Stomach (tissue), 19 donors: ENCODE measurements around the gene TNNI3K. TPM values are rescaled to one million over a fixed set of nuclear protein-coding genes. Genes with fewer than 3 reads are reported as not detected.

Source experiments
- DNase-seq, 2 donors: peaks; one replicate each; pipeline versions ENCODE4 v3.0.0 to v3.0.0-alpha.2; 2013 to 2019
- H3K27ac ChIP-seq, 5 donors: fragments of 200-600 bp in 4 of 5; sonication (generic) in 4 of 5; one replicate each; pipeline ENCODE4 v1.5.1; 2013 to 2019; ENCODE audit warnings: mild to moderate bottlenecking in 1 of 5, moderate library complexity in 1 of 5
- H3K27me3 ChIP-seq, 3 donors: fragments of 200-600 bp; sonication (generic); one replicate each; pipeline ENCODE4 v1.5.1; 2017 to 2019; ENCODE audit warnings: mixed run types in 1 of 3
- H3K36me3 ChIP-seq, 4 donors: fragments of 200-600 bp; sonication (generic); 1 replicate in 3 of 4; 2 replicates in 1 of 4; pipeline ENCODE4 v1.5.1; 2016 to 2019
- H3K4me1 ChIP-seq, 4 donors: fragments of 200-600 bp; sonication (generic); one replicate each; pipeline ENCODE4 v1.5.1; 2016 to 2019
- H3K4me3 ChIP-seq, 4 donors: fragments of 200-600 bp; sonication (generic) in 3 of 4; one replicate each; pipeline ENCODE4 v1.5.1; 2016 to 2019; ENCODE audit warnings: mild to moderate bottlenecking in 1 of 4
- H3K9me3 ChIP-seq, 4 donors: fragments of 200-600 bp; sonication (generic); one replicate each; pipeline ENCODE4 v1.5.1; 2016 to 2019
- CTCF ChIP-seq, 7 experiments: fragments of 450-650 bp in 4 of 7; fragments of 200-600 bp in 3 of 7; sonication (generic) in 3 of 7; IDR thresholded peaks; one replicate each; pipeline ENCODE4 v1.5.1; 2016 to 2019; ENCODE audit warnings: antibody characterized with exemption in 7 of 7, control low read depth in 2 of 7, mild to moderate bottlenecking in 1 of 7
- EP300 ChIP-seq: sonication (generic); formaldehyde crosslinking; IDR thresholded peaks from one replicate; pipeline ENCODE4 v1.6.1; 2017; ENCODE audit warnings: antibody characterized with exemption
- POLR2A ChIP-seq, 4 donors: fragments of 450-650 bp; IDR thresholded peaks; one replicate each; pipeline ENCODE4 v1.6.1; 2016; ENCODE audit warnings: antibody characterized with exemption in 4 of 4, control low read depth in 2 of 4, mild to moderate bottlenecking in 1 of 4, moderate library complexity in 1 of 4
- POLR2AphosphoS5 ChIP-seq, 3 donors: sonication (generic); formaldehyde crosslinking; IDR thresholded peaks; one replicate each; pipeline ENCODE4 v1.6.1; 2016; ENCODE audit warnings: antibody characterized with exemption in 3 of 3
- WGBS, 5 donors: extraction: QIAGEN DNeasy Blood & Tissue Kit in 3 of 5; methylation state at CpG; one replicate each; pipeline versions ENCODE4 v1.1.5 to v1.1.7; 2013 to 2018; 5-methylcytosine and 5-hydroxymethylcytosine counted together
- intact Hi-C: fragments of 100-400 bp; cut with DNase I; formaldehyde crosslinking; loops from one replicate; pipeline ENCODE4 v1.15.1; 2023; ENCODE audit warnings: low total_unique reads
- long read RNA-seq, 10 donors: transcript quantifications; one replicate each; lab custom pipeline, GENCODE V29; 2026
- polyA plus RNA-seq, 3 donors: library from polyadenylated mRNA; stranded (reverse); fragments of 200-250 nt; gene quantifications; one replicate each; pipeline ENCODE4 v1.2.3, GENCODE V29; 2013
- total RNA-seq, 5 donors: library from RNA; depleted of rRNA; stranded (reverse); fragments of >200 nt; gene quantifications; one replicate each; pipeline versions ENCODE4 v1.1.0 to v1.2.3, GENCODE V29; 2014 to 2016
- donor health status: healthy with polysubstance abuse.
- donor health status: Bipolar disorder and iron deficiency.
- donor health status: healthy.

The TNNI3K gene, protein sequence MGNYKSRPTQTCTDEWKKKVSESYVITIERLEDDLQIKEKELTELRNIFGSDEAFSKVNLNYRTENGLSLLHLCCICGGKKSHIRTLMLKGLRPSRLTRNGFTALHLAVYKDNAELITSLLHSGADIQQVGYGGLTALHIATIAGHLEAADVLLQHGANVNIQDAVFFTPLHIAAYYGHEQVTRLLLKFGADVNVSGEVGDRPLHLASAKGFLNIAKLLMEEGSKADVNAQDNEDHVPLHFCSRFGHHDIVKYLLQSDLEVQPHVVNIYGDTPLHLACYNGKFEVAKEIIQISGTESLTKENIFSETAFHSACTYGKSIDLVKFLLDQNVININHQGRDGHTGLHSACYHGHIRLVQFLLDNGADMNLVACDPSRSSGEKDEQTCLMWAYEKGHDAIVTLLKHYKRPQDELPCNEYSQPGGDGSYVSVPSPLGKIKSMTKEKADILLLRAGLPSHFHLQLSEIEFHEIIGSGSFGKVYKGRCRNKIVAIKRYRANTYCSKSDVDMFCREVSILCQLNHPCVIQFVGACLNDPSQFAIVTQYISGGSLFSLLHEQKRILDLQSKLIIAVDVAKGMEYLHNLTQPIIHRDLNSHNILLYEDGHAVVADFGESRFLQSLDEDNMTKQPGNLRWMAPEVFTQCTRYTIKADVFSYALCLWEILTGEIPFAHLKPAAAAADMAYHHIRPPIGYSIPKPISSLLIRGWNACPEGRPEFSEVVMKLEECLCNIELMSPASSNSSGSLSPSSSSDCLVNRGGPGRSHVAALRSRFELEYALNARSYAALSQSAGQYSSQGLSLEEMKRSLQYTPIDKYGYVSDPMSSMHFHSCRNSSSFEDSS
- 1 to 10 TPM in 1 of 5 donors, not detected in 4; 7.0 TPM for total RNA-seq
- 1 to 10 TPM in 1 of 3 donors, under 1 TPM in 2; 0.25 to 2.7 (median 0.60) TPM for polyA plus RNA-seq
- long read RNA-seq, donor 1 = 0 reads
- long read RNA-seq, donor 2 = 0 reads
- long read RNA-seq, donor 3 = 0 reads
- long read RNA-seq, donor 4 = 0 reads
- long read RNA-seq, donor 5 = 0 reads
- long read RNA-seq, donor 6 = 0 reads
- long read RNA-seq, donor 7 = 0 reads
- long read RNA-seq, donor 8 = 0 reads
- long read RNA-seq, donor 9 = 0 reads
- long read RNA-seq, donor 10 = 0 reads

GRCh38 chr1:74235153-74235552 lies at the start of gene TNNI3K:
TSS of gene TNNI3K (plus strand) at chr1:74235387. CDS start at chr1:74235452, 65 bp downstream.
- Histone ChIP-seq H3K27ac (no peak within 1 kb of the TSS), H3K27me3 (no peaks in the 10 kb centered on the region), H3K4me3 (no peak within 1 kb of the TSS), H3K36me3 (no peaks in the 10 kb centered on the region), H3K9me3 (no peaks in the 10 kb centered on the region), H3K4me1 (no peaks in the 10 kb centered on the region)
- no peak for TF ChIP-seq POLR2AphosphoS5 (IDR thresholded peaks at IDR 0.05)
- no peak for TF ChIP-seq EP300
- TF ChIP-seq POLR2A (IDR thresholded peaks at IDR 0.05) = no peak
- no peak for TF ChIP-seq CTCF (IDR thresholded peaks at IDR 0.05)
- 27 to 45% (median 40%) methylated on average over 2 of the region's 2 CpGs for WGBS, 5 donors
- intact Hi-C loops = no loop called here
- DNase-seq = no peak

DNA sequence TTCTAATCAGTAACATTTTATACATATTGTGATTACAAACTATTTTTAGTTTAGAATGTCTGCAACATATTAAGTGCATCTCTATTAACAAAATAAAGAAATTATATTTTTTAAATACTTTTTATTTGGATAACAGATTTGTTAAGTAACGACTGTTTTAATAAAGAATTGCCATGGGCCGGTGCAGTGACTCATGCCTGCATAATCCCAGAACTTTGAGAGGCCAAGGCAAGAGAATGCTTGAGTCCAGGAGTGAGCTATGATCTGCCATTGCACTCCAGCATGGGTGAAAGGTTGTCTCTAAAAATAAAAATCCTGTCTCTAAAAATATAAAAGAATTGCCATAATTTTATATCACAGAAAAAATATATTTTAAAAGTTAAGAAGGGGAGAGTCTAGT lies 41.3 kb upstream of the TNNI3K start:
- Histone ChIP-seq H3K4me1 (peaks cover 0 to 6% (median 5%) of the 10 kb centered on the region in 4 donors), H3K4me3 (no peak overlapping the region), H3K36me3 (no peaks in the 10 kb centered on the region), H3K27me3 (no peaks in the 10 kb centered on the region), H3K27ac (no peak overlapping the region), H3K9me3 (no peaks in the 10 kb centered on the region)
- WGBS, 5 donors = 49 to 82% (median 60%) methylated on average over 2 of the region's 2 CpGs
- TF ChIP-seq CTCF (IDR thresholded peaks at IDR 0.05) (no peak), EP300 (no peak), POLR2AphosphoS5 (IDR thresholded peaks at IDR 0.05) (no peak), POLR2A (IDR thresholded peaks at IDR 0.05) (no peak)
- intact Hi-C loops = no loop called here
- DNase-seq = no peak

DNA sequence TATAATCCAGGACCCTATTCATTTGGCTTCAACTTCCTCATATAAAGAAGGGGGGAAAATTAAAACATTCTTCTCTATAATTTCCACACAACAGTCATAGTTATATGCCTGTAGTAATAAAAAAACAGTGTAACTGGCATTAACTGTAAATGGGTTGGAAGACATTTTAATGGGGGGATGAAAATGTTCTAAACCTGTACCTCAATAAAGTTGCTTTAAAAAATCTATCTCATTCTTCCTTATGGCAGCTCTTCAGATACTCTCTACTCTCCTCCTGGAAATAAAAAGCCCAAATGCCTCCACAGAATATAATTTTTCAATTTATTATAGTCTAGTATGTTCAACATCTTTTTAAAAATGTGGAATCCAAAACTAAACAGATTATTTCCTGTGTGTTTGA lies 39.8 kb upstream of the TNNI3K start:
- no peak for TF ChIP-seq EP300
- no peak for TF ChIP-seq POLR2AphosphoS5 (IDR thresholded peaks at IDR 0.05)
- TF ChIP-seq CTCF (IDR thresholded peaks at IDR 0.05) = no peak
- TF ChIP-seq POLR2A (IDR thresholded peaks at IDR 0.05) = no peak
- DNase-seq = no peak
- intact Hi-C loops = no loop called here
- H3K4me1 ChIP-seq = peaks cover 0 to 20% (median 16%) of the 10 kb centered on the region in 4 donors
- no peaks in the 10 kb centered on the region for H3K27me3 ChIP-seq
- no peaks in the 10 kb centered on the region for H3K36me3 ChIP-seq
- H3K9me3 ChIP-seq = no peaks in the 10 kb centered on the region
- H3K4me3 ChIP-seq = no peak overlapping the region
- H3K27ac ChIP-seq = no peak overlapping the region

DNA sequence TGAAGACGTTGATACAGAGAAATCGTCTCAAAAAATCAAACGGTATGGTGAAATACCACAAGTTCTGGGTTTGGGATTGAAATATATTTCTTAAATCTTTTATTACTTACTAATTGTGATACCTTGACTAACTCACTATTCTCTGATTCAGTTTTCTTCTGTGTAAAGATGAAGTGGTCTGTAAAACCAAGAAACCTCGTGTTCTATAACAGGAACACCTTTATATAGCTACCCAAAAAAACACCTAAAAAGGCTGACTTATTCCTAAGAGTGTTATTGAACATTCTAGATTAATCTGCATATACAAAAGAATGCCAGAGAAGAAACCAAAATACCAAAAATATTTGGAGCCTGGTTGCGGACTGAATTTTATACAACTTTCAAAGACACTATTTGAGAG lies 37.9 kb upstream of the TNNI3K start:
- no peak for TF ChIP-seq POLR2AphosphoS5 (IDR thresholded peaks at IDR 0.05)
- no peak for TF ChIP-seq POLR2A (IDR thresholded peaks at IDR 0.05)
- TF ChIP-seq CTCF (IDR thresholded peaks at IDR 0.05) = no peak
- TF ChIP-seq EP300 = no peak
- peaks cover 0 to 12% (median 8%) of the 10 kb centered on the region in 4 donors for H3K36me3 ChIP-seq
- H3K27ac ChIP-seq = peak overlapping the region in 4 of 5 donors; percentile 82 to 89 (median 88)
- H3K9me3 ChIP-seq = no peaks in the 10 kb centered on the region
- no peaks in the 10 kb centered on the region for H3K27me3 ChIP-seq
- no peak for DNase-seq
- H3K4me3 ChIP-seq = peak overlapping the region; percentile 50 to 65 (median 60)
- WGBS, 5 donors = 78 to 82% (median 81%) methylated on average over 5 of the region's 5 CpGs
- H3K4me1 ChIP-seq = peaks cover 0 to 24% (median 18%) of the 10 kb centered on the region in 4 donors
- intact Hi-C loops = no loop called here
